ENCODE results near the gene ARSB. TPM values are rescaled to one million over a fixed set of nuclear protein-coding genes. Genes with fewer than 3 reads are reported as not detected.

Gene ARSB
- total and polyA plus RNA-seq, 3 donors from 2014 or later, result 5.3 to 12.9 (median 11.8) TPM

DNA sequence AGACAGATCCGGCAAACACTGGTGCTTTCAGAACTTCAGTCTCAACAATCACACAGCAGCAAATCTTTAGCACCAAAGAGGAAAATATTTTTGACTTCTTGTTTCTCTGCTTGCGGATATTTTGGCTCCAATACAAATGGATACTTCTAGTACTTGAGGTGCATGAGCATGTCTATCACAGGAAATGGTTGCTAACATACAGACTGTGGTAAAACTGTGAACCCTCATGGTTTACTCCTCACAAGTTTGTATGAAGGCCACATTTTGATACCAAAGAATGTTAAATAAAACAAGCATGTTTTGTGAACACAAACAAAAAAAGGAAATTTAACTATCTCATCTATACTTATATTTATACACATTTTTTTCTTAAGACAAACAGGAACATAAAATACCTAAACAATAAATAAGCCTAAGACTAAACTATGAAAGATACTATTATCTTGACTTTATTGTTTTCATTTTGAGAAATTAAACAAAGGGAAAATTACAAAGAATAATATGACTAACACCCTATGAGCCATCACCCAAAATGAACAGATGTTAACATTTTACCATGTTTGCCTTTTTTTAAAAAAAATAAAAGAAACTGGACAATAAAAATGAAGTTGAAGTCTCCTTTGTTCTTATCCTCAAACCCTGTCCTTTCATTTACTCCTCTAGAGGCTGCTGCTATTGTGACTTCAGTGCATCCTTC is 201.5 kb downstream of the ARSB start:
- WGBS, 2 donors, result 92 to 93% methylated on average over 2 of the region's 2 CpGs
- Histone ChIP-seq H3K36me3 (ENCODE audit: low read depth, missing control alignments) (no peaks in the 10 kb centered on the region), H3K27me3 (no peaks in the 10 kb centered on the region), H3K9me3 (no peaks in the 10 kb centered on the region), H3K27ac (no peak overlapping the region), H3K4me1 (no peaks in the 10 kb centered on the region), H3K4me3 (no peak overlapping the region)
- DNase-seq, result no peak
- no peak for TF ChIP-seq POLR2A (IDR thresholded peaks at IDR 0.05)
- TF ChIP-seq, protein P1, sequence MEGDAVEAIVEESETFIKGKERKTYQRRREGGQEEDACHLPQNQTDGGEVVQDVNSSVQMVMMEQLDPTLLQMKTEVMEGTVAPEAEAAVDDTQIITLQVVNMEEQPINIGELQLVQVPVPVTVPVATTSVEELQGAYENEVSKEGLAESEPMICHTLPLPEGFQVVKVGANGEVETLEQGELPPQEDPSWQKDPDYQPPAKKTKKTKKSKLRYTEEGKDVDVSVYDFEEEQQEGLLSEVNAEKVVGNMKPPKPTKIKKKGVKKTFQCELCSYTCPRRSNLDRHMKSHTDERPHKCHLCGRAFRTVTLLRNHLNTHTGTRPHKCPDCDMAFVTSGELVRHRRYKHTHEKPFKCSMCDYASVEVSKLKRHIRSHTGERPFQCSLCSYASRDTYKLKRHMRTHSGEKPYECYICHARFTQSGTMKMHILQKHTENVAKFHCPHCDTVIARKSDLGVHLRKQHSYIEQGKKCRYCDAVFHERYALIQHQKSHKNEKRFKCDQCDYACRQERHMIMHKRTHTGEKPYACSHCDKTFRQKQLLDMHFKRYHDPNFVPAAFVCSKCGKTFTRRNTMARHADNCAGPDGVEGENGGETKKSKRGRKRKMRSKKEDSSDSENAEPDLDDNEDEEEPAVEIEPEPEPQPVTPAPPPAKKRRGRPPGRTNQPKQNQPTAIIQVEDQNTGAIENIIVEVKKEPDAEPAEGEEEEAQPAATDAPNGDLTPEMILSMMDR (IDR thresholded peaks at IDR 0.05), result no peak
- intact Hi-C loops (cut with DNase I; ENCODE audit: low total_unique reads), result no loop called here

DNA sequence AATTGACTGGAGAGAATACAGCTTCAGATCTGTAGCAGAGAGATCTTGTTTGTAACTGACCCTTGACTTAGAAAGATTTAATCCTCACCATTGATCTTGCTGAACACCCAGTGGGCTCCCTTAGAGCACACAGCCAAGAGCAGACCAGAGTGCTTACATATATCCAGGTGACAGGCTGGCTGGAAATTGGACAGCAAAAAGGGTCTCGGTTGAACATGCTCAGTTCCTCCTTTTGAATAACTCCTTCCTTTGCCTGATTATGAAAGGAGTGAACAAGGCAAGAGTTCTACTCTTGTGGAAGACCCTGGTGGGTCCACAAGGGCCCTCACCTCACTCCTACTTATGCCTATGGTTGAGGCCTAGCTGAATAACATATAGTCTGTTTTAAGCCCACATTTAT is 202.4 kb downstream of the ARSB start:
- TF ChIP-seq, protein P1 (IDR thresholded peaks at IDR 0.05), result no peak
- no peak for TF ChIP-seq POLR2A (IDR thresholded peaks at IDR 0.05)
- Histone ChIP-seq H3K36me3 (ENCODE audit: low read depth, missing control alignments) (no peaks in the 10 kb centered on the region), H3K27ac (no peak overlapping the region), H3K9me3 (no peaks in the 10 kb centered on the region), H3K27me3 (no peaks in the 10 kb centered on the region), H3K4me3 (no peak overlapping the region), H3K4me1 (no peaks in the 10 kb centered on the region)
- WGBS, 2 donors, result 80 to 93% methylated on average over 1 of the region's 1 CpG
- DNase-seq, result no peak
- intact Hi-C loops (cut with DNase I; ENCODE audit: low total_unique reads), result no loop called here

GRCh38 chr5:78781611-78782286 is 203.4 kb downstream of the ARSB start:
- TF ChIP-seq, protein P1 (IDR thresholded peaks at IDR 0.05), result no peak
- no peak for TF ChIP-seq POLR2A (IDR thresholded peaks at IDR 0.05)
- Histone ChIP-seq H3K4me3 (no peak overlapping the region), H3K9me3 (no peaks in the 10 kb centered on the region), H3K27ac (no peak overlapping the region), H3K36me3 (ENCODE audit: low read depth, missing control alignments) (no peaks in the 10 kb centered on the region), H3K4me1 (no peaks in the 10 kb centered on the region), H3K27me3 (no peaks in the 10 kb centered on the region)
- no peak for DNase-seq
- intact Hi-C loops (cut with DNase I; ENCODE audit: low total_unique reads), result no loop called here
- WGBS, 2 donors, result 86 to 91% methylated on average over 7 of the region's 7 CpGs

DNA sequence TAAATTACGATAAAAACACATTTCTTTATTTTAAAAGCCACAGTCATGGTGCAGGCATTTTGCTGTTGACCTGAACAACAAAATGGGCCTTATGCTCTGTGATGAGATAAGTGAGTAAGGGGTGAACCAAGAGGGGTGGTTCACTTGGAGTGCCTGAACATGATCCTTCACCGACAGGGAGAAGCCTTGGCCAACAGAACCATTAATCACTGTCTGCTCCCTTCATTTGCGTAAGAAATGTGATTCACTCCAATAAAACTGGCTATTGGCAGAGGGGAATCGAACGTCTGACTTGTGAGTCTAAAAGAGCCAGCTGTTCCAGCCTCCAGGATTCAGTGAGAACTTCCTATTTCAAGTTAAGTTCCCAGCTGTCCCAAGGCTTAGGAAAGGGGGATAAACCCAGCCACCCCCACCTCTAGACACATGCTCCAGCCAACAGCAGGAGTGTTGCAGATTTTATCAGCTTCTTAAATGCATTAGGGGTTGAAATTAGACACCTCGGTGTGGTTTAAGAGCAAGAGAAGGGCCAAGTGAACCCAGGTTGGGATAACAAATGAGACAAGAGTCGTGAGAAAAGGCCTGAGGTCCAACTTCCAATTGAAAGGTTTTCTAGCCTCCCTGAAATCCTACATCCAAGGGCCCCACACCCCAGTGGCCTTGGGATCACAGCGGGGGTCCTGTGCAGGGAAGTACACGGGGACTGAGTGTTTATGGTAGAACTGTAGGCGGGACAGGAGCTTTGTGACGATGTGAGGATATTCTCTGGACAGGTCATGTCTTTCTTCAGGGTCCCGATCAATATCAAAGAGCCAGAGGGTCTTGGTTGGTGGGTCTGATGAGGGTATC is 205.1 kb downstream of the ARSB start:
- no peaks in the 10 kb centered on the region for H3K4me1 ChIP-seq
- no peak overlapping the region for H3K4me3 ChIP-seq
- no peaks in the 10 kb centered on the region for H3K27me3 ChIP-seq
- no peak for TF ChIP-seq POLR2A (IDR thresholded peaks at IDR 0.05)
- TF ChIP-seq, protein P1 (IDR thresholded peaks at IDR 0.05), result no peak
- WGBS, 2 donors, result 82 to 88% methylated on average over 12 of the region's 12 CpGs
- H3K36me3 ChIP-seq (ENCODE audit: low read depth, missing control alignments), result no peaks in the 10 kb centered on the region
- no peaks in the 10 kb centered on the region for H3K9me3 ChIP-seq
- DNase-seq, result no peak
- intact Hi-C loops (cut with DNase I; ENCODE audit: low total_unique reads), result no loop called here
- no peak overlapping the region for H3K27ac ChIP-seq
